Liver (tissue), 3 donors: ENCODE data around the gene TIE1.

Experiments
- ATF3 ChIP-seq: IDR thresholded peaks from 2 replicates; pipeline ENCODE4 v1.6.1; 2016; ENCODE audit warnings: antibody characterized with exemption
- CTCF ChIP-seq: fragments of 150-350 bp; IDR thresholded peaks from 2 replicates; pipeline ENCODE4 v1.5.1; 2017; ENCODE audit warnings: improper control_type of control experiment, low read depth, low read length; ENCODE audit not compliant: missing input control
- EGR1 ChIP-seq, 2 donors: IDR thresholded peaks; 2 replicates each; pipeline ENCODE4 v1.6.1; 2016 to 2018; ENCODE audit warnings: antibody characterized with exemption in 2 of 2, low read depth in 2 of 2
- FOXA1 ChIP-seq: IDR thresholded peaks from 2 replicates; pipeline ENCODE4 v1.6.1; 2016; ENCODE audit warnings: antibody characterized with exemption
- FOXA2 ChIP-seq: IDR thresholded peaks from 2 replicates; pipeline ENCODE4 v1.6.1; 2016; ENCODE audit warnings: antibody characterized with exemption
- GABPA ChIP-seq, 2 donors: IDR thresholded peaks in 1 of 2; conservative IDR thresholded peaks in 1 of 2; 2 replicates each; pipeline ENCODE4 v1.6.1; 2016; ENCODE audit warnings: antibody characterized with exemption in 2 of 2, mild to moderate bottlenecking in 1 of 2, moderate library complexity in 1 of 2
- JUND ChIP-seq, 2 donors: IDR thresholded peaks; 2 replicates each; pipeline ENCODE4 v1.6.1; 2016; ENCODE audit warnings: antibody characterized with exemption in 2 of 2
- MAX ChIP-seq: IDR thresholded peaks from 2 replicates; pipeline ENCODE4 v1.6.1; 2016; ENCODE audit warnings: antibody characterized with exemption
- RAD21 ChIP-seq, 2 donors: IDR thresholded peaks; 2 replicates each; pipeline ENCODE4 v1.6.1; 2016; ENCODE audit warnings: antibody characterized with exemption in 2 of 2, mild to moderate bottlenecking in 2 of 2
- REST ChIP-seq: IDR thresholded peaks from 2 replicates; pipeline ENCODE4 v1.6.1; 2016; ENCODE audit warnings: antibody characterized with exemption, mild to moderate bottlenecking
- SP1 ChIP-seq: IDR thresholded peaks from 2 replicates; pipeline ENCODE4 v1.6.1; 2018; ENCODE audit warnings: antibody characterized with exemption, mild to moderate bottlenecking
- TAF1 ChIP-seq: conservative IDR thresholded peaks from 2 replicates; pipeline ENCODE4 v1.6.1; 2016; ENCODE audit warnings: antibody characterized with exemption, mild to moderate bottlenecking
- YY1 ChIP-seq: IDR thresholded peaks from 2 replicates; pipeline ENCODE4 v1.6.1; 2016; ENCODE audit warnings: antibody characterized with exemption, mild to moderate bottlenecking
- ZBTB33 ChIP-seq: IDR thresholded peaks from 2 replicates; pipeline ENCODE4 v1.6.1; 2016; ENCODE audit warnings: antibody characterized with exemption
- donor health status: healthy.
- donor health status: healthy.

- TF ChIP-seq CTCF = no peak
- no peak for TF ChIP-seq TAF1
- TF ChIP-seq GABPA (IDR thresholded peaks at IDR 0.05 in 1 of 2, conservative IDR thresholded peaks at IDR 0.05 in 1 of 2) = no peak
- TF ChIP-seq REST = no peak
- no peak for TF ChIP-seq FOXA2
- TF ChIP-seq SP1 = peak; percentile 48
- no peak for TF ChIP-seq YY1
- no peak for TF ChIP-seq MAX
- TF ChIP-seq RAD21 (IDR thresholded peaks at IDR 0.05) = peak; percentile 45 to 69
- no peak for TF ChIP-seq FOXA1
- TF ChIP-seq ATF3 = no peak
- no peak for TF ChIP-seq JUND (IDR thresholded peaks at IDR 0.05)
- no peak for TF ChIP-seq EGR1 (IDR thresholded peaks at IDR 0.05; ENCODE audit: low read depth in 2 of 2)
- no peak for TF ChIP-seq ZBTB33
These were observed 67.3 kb downstream of the TIE1 start, which contains the start of gene ELOVL1 for GRCh38 chr1:43367904-43368645.
